GM13976 (cell line): Measurements from ENCODE around the gene NTF4.

Experiments
- DNase-seq: peaks from one replicate; pipeline ENCODE4 v3.0.0; 2012; ENCODE audit warnings: low spot score
- CTCF ChIP-seq: IDR thresholded peaks from 2 replicates; pipeline ENCODE4 v1.5.1; 2012; ENCODE audit warnings: borderline replicate concordance, mild to moderate bottlenecking; ENCODE audit not compliant: insufficient read depth; ENCODE audit errors: extremely low read depth, missing control alignments, control extremely low read depth
- in situ Hi-C: fragments of 300-500 bp; cut with MboI; formaldehyde crosslinking; loops from one replicate; pipeline ENCODE4 v1.12.0; 2022; ENCODE audit warnings: low sequenced_read_pairs, mixed read lengths, inconsistent platforms; ENCODE audit not compliant: unreplicated experiment

The NTF4 gene

GRCh38 chr19:49101160-49101559, 36.5 kb upstream of the NTF4 start:
- TF ChIP-seq CTCF, result no peak
- no peak for DNase-seq
- in situ Hi-C loops, result no loop called here

GRCh38 chr19:49098795-49099194, 34.2 kb upstream of the NTF4 start:
- TF ChIP-seq CTCF, result no peak
- in situ Hi-C loops, result no loop called here
- no peak for DNase-seq

GRCh38 chr19:49097453-49098288, 33.1 kb upstream of the NTF4 start:
- peak; percentile 99 for TF ChIP-seq CTCF
- peak; percentile 81 for DNase-seq
- in situ Hi-C loops, result no loop called here

GRCh38 chr19:49094505-49095482, 30.2 kb upstream of the NTF4 start:
- in situ Hi-C loops, result no loop called here
- no peak for DNase-seq
- TF ChIP-seq CTCF, result no peak

- DNase-seq, result no peak
- TF ChIP-seq CTCF, result no peak
- in situ Hi-C loops, result no loop called here
These were observed 28.1 kb upstream of the NTF4 start for GRCh38 chr19:49092686-49093085.

- no peak for TF ChIP-seq CTCF
- in situ Hi-C loops, result no loop called here
- DNase-seq, result no peak
These were observed 26.9 kb upstream of the NTF4 start for GRCh38 chr19:49091391-49092038.
